Activated CD4-positive, alpha-beta T cell treated with anti-CD3 and anti-CD28 coated beads for 36 hours (primary cell): ENCODE measurements around the gene LAMA2. TPM values are rescaled to one million over a fixed set of nuclear protein-coding genes. Genes with fewer than 3 reads are reported as not detected.

Source experiments
- ATAC-seq: fragments of 200-7000 bp; cut with Tn5 transposase; one replicate; pipeline ENCODE4 v1.10.0; 2021; ENCODE audit warnings: mild to moderate bottlenecking, moderate library complexity
- CTCF ChIA-PET: fragments of 350-600 bp; sonication (Branson Sonifier 250); formaldehyde crosslinking; loops from one replicate; lab custom pipeline; 2021; ENCODE audit warnings: antibody characterized with exemption; lab: Charles Lee
- POLR2A ChIA-PET: fragments of 350-600 bp; sonication (Branson Sonifier 250); formaldehyde crosslinking; loops from one replicate; lab custom pipeline; 2021; ENCODE audit warnings: antibody characterized with exemption, inconsistent platforms; lab: Charles Lee
- DNase-seq: peaks from one replicate; pipeline ENCODE4 v3.0.0-alpha.2; 2020
- H3K27ac Mint-ChIP-seq: one replicate; pipeline ENCODE4 v1.8.0; 2021; ENCODE audit warnings: mixed read lengths
- H3K27me3 Mint-ChIP-seq: one replicate; pipeline ENCODE4 v1.8.0; 2021; ENCODE audit warnings: mixed read lengths
- H3K36me3 Mint-ChIP-seq: one replicate; pipeline ENCODE4 v1.8.0; 2021; ENCODE audit warnings: low read depth, mixed read lengths
- H3K4me1 Mint-ChIP-seq: one replicate; pipeline ENCODE4 v1.8.0; 2021; ENCODE audit warnings: mixed read lengths
- H3K4me3 Mint-ChIP-seq: one replicate; pipeline ENCODE4 v1.8.0; 2021; ENCODE audit warnings: mild to moderate bottlenecking, moderate library complexity, mixed read lengths
- H3K9me3 Mint-ChIP-seq: one replicate; pipeline ENCODE4 v1.8.0; 2021; ENCODE audit warnings: low read depth, mixed read lengths
- intact Hi-C, 2 experiments: fragments of 100-400 bp; cut with DNase I in 1 of 2; cut with micrococcal nuclease in 1 of 2; formaldehyde crosslinking; loops; one replicate each; pipeline versions ENCODE4 v1.14.2 to v1.15.1; 2022 to 2024; cut with DNase I, micrococcal nuclease
- total RNA-seq, 2 experiments: library from RNA; stranded (reverse); gene quantifications; one replicate each; pipeline ENCODE4 v1.2.3, GENCODE V29; 2021

Gene LAMA2
- total RNA-seq, 2 experiments from 2014 or later = 0.65 to 0.80 TPM

DNA sequence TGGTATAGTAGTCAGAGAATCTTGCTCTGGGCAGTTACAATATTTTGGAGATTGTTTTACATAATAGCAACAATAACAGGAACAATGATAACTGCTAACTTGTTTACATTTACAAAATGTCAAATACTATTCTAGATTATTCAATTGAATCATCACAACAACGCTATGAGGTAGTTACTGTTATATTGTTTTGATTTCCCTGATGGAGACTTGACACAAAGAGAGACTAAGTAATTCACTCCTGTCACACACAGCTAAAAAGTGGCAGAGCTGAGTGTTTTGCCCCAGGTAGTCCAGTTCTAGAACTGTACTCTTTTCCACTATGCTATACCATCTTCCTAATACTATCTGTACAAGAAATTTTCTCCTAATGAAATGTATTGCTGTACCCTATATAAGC lies 356.1 kb downstream of the LAMA2 start:
- DNase-seq (no peak), ATAC-seq (no peak)
- no peaks in the 10 kb centered on the region for H3K36me3 Mint-ChIP-seq
- H3K4me3 Mint-ChIP-seq = no peak overlapping the region
- intact Hi-C loops = no loop called here
- H3K4me1 Mint-ChIP-seq = no peaks in the 10 kb centered on the region
- H3K27ac Mint-ChIP-seq = no peak overlapping the region
- CTCF ChIA-PET = interaction anchor here (1.1 kb wide), 1 partner anchor 513 kb away, joined by 3 read pairs; no protein-coding TSS in a partner anchor
- POLR2A ChIA-PET = no interaction called here
- H3K27me3 Mint-ChIP-seq = peaks cover 7% of the 10 kb centered on the region
- H3K9me3 Mint-ChIP-seq = no peaks in the 10 kb centered on the region

DNA sequence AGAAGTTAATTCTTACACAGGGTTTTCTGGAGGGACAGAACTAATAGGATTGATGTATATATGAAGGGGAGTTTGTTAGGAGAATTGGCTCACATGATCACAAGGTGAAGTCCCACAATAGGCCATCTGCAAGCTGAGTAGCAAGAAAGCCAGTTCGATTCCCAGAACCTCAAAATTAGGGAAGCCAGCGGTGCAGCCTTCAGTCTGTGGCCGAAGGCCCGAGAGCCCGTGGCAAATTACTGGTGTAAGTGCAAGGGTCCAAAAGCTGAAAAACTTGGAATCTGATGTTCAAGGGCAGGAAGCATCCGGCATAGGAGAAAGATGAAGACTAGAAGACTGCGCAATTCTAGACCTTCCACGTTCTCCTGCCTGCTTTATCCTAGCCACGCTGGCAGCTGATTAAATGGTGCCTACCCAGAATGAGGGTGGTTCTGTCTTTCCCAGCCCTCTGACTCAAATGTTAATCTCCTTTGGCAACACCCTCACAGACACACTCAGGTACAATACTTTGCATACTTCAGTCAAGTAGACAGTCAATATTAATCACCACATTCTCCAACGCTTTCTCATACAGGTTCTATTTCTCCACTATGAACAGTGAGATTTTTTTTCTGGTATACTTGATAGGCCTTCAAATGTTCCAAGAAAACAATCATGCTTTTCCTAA lies 357.0 kb downstream of the LAMA2 start:
- Mint-ChIP-seq H3K4me1 (no peaks in the 10 kb centered on the region), H3K36me3 (no peaks in the 10 kb centered on the region), H3K4me3 (no peak overlapping the region), H3K27me3 (peaks cover 7% of the 10 kb centered on the region), H3K9me3 (no peaks in the 10 kb centered on the region), H3K27ac (no peak overlapping the region)
- intact Hi-C loops = no loop called here
- DNase-seq (no peak), ATAC-seq (no peak)
- POLR2A ChIA-PET = no interaction called here
- CTCF ChIA-PET = interaction anchor here (0.8 to 1.1 kb wide), 2 partner anchors 14 to 514 kb away, joined by 3 read pairs; no protein-coding TSS in a partner anchor

DNA sequence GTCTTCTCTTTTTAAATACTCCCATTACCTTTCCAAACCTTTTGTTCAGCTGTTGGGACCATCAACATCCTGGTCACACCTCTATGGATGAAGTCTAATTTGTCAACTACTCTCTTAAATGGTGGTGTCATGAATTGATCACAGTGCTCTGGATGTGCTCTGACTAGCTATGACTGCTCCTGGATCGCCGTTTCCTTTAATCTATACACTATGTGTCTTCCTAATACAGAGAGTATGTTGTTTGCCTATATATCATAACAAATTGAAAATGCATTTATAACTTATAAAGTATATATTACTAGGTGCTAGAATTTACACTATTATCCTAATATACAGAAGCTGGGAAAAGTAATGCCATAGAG lies 357.5 kb downstream of the LAMA2 start:
- POLR2A ChIA-PET = no interaction called here
- no peak overlapping the region for H3K27ac Mint-ChIP-seq
- CTCF ChIA-PET = interaction anchor here (0.8 kb wide), 1 partner anchor 14 kb away, joined by 3 read pairs; no protein-coding TSS in a partner anchor
- H3K4me1 Mint-ChIP-seq = no peaks in the 10 kb centered on the region
- ATAC-seq = no peak
- no peak overlapping the region for H3K4me3 Mint-ChIP-seq
- intact Hi-C loops = no loop called here
- no peak for DNase-seq
- H3K27me3 Mint-ChIP-seq = peaks cover 7% of the 10 kb centered on the region
- H3K9me3 Mint-ChIP-seq = no peaks in the 10 kb centered on the region
- no peaks in the 10 kb centered on the region for H3K36me3 Mint-ChIP-seq

DNA sequence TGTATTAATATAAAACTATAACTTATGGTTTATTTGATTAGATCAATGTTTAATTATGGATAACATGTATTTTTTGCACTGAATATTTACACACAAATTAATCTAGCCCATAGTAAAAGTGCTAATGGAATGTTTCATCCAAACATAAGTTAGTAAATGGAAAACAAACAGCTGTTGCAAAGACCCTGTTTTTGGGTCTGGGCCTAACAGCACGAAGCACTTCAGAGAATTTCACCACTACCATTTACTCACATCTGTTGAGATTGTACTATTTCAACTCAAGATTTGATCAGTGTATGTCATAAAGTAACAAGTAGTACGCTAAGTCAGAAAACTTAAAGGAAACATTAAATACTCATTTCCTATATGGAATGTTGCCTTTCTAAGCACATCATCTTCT lies 359.6 kb downstream of the LAMA2 start:
- no peaks in the 10 kb centered on the region for H3K36me3 Mint-ChIP-seq

DNA sequence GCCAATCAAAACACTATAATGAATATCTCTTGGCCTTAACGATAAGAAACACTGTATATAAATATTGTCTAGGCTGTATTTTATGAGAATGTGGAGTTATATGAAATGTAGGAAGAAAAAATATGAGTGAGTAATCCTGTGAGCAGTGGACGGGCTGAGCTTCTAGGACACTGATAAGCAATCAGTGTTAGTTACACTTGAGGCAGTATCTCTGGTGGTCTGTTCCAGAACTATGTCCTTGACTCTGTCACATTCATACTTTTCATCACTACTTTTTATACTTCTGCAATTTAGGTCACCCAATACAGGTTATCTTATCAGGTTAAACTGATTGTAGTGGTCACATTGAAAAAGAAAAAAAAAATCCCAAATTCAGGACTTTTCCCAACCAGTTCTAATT lies 360.4 kb downstream of the LAMA2 start:
- no peak overlapping the region for H3K27ac Mint-ChIP-seq
- no peak for DNase-seq
- POLR2A ChIA-PET = no interaction called here
- no peaks in the 10 kb centered on the region for H3K4me1 Mint-ChIP-seq
- intact Hi-C loops = no loop called here
- no peaks in the 10 kb centered on the region for H3K9me3 Mint-ChIP-seq
- CTCF ChIA-PET = interaction anchor here (0.6 to 1.8 kb wide), 3 partner anchors 9 to 27 kb away, joined by 3 to 5 read pairs (median 4); no protein-coding TSS in a partner anchor
- no peaks in the 10 kb centered on the region for H3K36me3 Mint-ChIP-seq
- no peak overlapping the region for H3K4me3 Mint-ChIP-seq
- no peak for ATAC-seq
- H3K27me3 Mint-ChIP-seq = peaks cover 6% of the 10 kb centered on the region

More for the DNA sequence above, 359.6 kb downstream of the LAMA2 start:
- ATAC-seq = no peak
- Mint-ChIP-seq H3K27me3 (peaks cover 9% of the 10 kb centered on the region), H3K27ac (no peak overlapping the region), H3K9me3 (no peaks in the 10 kb centered on the region), H3K4me1 (no peaks in the 10 kb centered on the region), H3K4me3 (no peak overlapping the region)
- POLR2A ChIA-PET = no interaction called here
- intact Hi-C loops = no loop called here
- no peak for DNase-seq
- CTCF ChIA-PET = interaction anchor here (1.8 kb wide), 1 partner anchor 10 kb away, joined by 4 read pairs; no protein-coding TSS in a partner anchor

DNA sequence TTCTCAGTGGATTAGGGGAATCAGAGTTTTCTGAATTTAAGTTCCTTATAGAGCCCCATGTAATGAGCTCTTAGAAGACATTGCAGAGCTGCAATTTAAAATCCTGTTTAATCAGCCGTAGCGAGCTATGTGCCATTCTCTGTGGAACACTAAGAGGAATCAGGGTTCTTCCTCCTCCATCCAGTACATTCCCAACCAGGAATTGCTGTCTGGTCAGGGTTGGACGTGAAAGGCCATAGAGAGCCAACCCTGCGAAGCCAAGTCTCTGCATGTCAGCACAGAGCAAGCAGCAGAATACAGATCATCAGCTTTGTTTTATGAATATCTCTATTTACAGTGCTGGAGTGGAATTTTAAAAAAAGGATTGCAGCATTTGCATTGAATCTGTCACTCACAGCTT lies 366.0 kb downstream of the LAMA2 start:
- H3K36me3 Mint-ChIP-seq = no peaks in the 10 kb centered on the region
- H3K9me3 Mint-ChIP-seq = no peaks in the 10 kb centered on the region
- DNase-seq = no peak
- no peak overlapping the region for H3K4me3 Mint-ChIP-seq
- ATAC-seq = no peak
- POLR2A ChIA-PET = no interaction called here
- intact Hi-C loops = no loop called here
- peaks cover 17% of the 10 kb centered on the region for H3K4me1 Mint-ChIP-seq
- peaks cover 8% of the 10 kb centered on the region for H3K27me3 Mint-ChIP-seq
- no peak overlapping the region for H3K27ac Mint-ChIP-seq
- CTCF ChIA-PET = interaction anchor here (0.8 to 1.4 kb wide), 3 partner anchors 28 to 641 kb away, joined by 3 read pairs; no protein-coding TSS in a partner anchor

DNA sequence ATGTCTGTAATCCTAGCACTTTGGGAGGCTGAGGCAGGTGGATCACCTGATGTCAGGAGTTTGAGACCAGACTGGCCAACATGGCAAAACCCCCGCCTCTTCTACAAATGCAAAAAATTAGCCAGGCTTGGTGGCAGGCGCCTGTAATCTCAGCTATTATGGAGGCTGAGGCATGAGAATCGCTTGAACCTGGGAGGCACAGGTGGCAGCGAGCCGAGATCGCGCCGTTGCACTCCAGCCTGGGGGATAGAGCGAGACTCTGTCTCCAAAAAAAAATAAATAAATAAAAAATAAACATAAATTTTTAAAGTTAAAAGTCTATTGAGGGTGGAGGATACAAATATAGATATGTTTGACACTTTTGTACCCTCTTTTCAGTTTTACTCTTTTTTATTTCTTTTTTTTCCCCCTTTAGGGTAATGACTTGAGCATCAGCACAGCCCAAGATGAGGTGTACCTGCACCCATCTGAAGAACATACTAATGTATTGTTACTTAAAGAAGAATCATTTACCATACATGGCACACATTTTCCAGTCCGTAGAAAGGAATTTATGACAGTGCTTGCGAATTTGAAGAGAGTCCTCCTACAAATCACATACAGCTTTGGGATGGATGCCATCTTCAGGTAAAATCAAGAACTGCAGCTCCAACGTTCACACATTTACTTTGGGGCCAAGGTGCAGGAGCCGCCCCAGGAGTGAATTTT lies 368.9 kb downstream of the LAMA2 start:
- Mint-ChIP-seq H3K36me3 (no peaks in the 10 kb centered on the region), H3K9me3 (no peaks in the 10 kb centered on the region), H3K27ac (no peak overlapping the region), H3K4me3 (no peak overlapping the region), H3K4me1 (peaks cover 17% of the 10 kb centered on the region), H3K27me3 (peaks cover 7% of the 10 kb centered on the region)
- peak; percentile 82 for ATAC-seq
- peak; percentile 71 for DNase-seq
- CTCF ChIA-PET = interaction anchor here (0.7 to 3.2 kb wide), 10 partner anchors 8 to 824 kb away, joined by 3 to 13 read pairs (median 4); no protein-coding TSS in a partner anchor
- intact Hi-C loops = loop anchor here (1.0 to 10.0 kb wide), 8 partner anchors 113 to 1515 kb away; no protein-coding TSS in a partner anchor
- POLR2A ChIA-PET = no interaction called here

DNA sequence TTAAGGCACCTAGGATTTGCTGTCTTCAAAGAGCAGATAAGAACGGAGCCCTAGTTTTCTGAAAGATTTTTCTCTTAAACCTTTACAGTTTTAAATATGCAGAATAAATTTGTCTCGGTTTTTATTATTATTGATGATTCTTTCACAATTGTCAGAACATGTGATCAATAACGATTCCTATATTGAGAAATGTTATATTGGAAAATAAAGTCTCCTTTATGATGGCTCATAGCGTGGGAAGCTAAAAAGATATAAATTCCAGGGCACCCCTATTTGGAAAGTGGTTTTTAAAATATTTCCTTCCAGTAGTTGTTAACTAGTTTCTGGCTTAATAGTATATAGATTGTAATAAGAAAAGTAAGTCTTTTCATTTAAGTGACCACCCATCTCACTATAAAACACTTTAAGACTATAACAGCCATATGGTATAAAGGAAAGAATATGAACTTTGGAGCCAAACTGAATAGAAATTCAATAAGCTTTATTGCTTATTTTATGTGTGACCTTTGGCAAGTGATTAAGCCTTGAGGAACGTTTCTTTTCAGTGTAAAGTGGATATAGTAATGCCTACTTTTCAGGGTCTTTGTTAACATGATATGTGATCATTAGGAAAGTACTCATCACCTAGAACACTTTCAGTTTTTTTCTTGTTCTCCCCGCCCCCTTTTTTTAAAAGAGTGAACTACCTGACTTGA lies 369.6 kb downstream of the LAMA2 start:
- ChIA-PET POLR2A (no interaction called here), CTCF (interaction anchor here (0.7 to 3.2 kb wide), 9 partner anchors 8 to 445 kb away, joined by 3 to 13 read pairs (median 4); no protein-coding TSS in a partner anchor)
- no peaks in the 10 kb centered on the region for H3K36me3 Mint-ChIP-seq
- intact Hi-C loops = loop anchor here (1.0 to 10.0 kb wide), 8 partner anchors 112 to 1515 kb away; no protein-coding TSS in a partner anchor
- DNase-seq = no peak
- ATAC-seq = no peak
- peaks cover 6% of the 10 kb centered on the region for H3K27me3 Mint-ChIP-seq
- no peak overlapping the region for H3K4me3 Mint-ChIP-seq
- H3K4me1 Mint-ChIP-seq = peaks cover 17% of the 10 kb centered on the region
- H3K27ac Mint-ChIP-seq = no peak overlapping the region
- no peaks in the 10 kb centered on the region for H3K9me3 Mint-ChIP-seq

DNA sequence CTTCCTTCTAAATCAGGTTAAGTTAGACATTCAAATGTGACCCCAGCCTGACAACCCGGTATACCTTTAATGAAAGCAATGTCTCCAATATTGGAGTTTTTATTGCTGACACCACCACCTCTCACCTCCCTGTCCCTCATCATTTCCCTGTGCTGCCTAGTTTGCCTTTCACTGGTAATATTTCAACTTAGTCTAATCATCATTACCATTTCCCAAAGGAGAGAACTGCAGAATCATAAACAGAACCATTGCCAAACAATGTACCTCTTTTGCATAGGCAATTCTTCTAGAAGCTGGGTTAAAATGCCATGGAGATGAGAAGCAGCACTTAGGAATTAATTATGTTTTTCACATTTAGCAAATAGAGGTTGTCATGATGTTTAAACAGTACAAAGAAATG lies 370.3 kb downstream of the LAMA2 start:
- Mint-ChIP-seq H3K4me1 (peaks cover 17% of the 10 kb centered on the region), H3K4me3 (no peak overlapping the region), H3K36me3 (no peaks in the 10 kb centered on the region), H3K27ac (no peak overlapping the region), H3K9me3 (no peaks in the 10 kb centered on the region), H3K27me3 (peaks cover 6% of the 10 kb centered on the region)
- CTCF ChIA-PET = interaction anchor here (1.2 to 3.2 kb wide), 5 partner anchors 8 to 117 kb away, joined by 3 to 13 read pairs (median 4); no protein-coding TSS in a partner anchor
- intact Hi-C loops = loop anchor here (2.0 to 10.0 kb wide), 6 partner anchors 112 to 1516 kb away; no protein-coding TSS in a partner anchor
- POLR2A ChIA-PET = no interaction called here
- DNase-seq (no peak), ATAC-seq (no peak)

DNA sequence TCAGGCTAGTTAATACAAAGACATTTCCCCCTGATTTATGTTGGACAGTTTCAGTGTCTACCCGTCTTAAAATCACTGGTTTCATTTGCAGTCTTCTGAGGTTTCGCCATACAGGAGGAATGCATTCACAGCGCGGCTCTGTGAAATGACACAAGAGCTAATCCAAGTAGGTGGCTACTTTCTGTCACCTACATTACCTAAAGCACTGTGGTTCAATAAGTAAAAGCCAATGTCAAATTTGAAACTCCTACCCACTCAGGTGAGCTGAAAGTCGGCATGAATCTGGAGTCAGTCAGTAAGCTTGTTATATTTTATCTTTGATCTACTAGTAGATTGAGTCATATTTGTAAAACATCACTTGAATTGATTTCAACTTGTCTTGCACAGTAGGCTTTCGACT lies 370.8 kb downstream of the LAMA2 start:
- Mint-ChIP-seq H3K4me1 (peaks cover 17% of the 10 kb centered on the region), H3K36me3 (no peaks in the 10 kb centered on the region), H3K27ac (no peak overlapping the region), H3K27me3 (peaks cover 6% of the 10 kb centered on the region), H3K4me3 (no peak overlapping the region), H3K9me3 (no peaks in the 10 kb centered on the region)
- ChIA-PET POLR2A (interaction anchor here (0.7 kb wide), 1 partner anchor 357 kb away, joined by 3 read pairs; no protein-coding TSS in a partner anchor), CTCF (interaction anchor here (0.7 to 3.2 kb wide), 5 partner anchors 10 to 446 kb away, joined by 3 to 13 read pairs (median 4); no protein-coding TSS in a partner anchor)
- ATAC-seq = peak; percentile 65
- peak; percentile 24 for DNase-seq
- intact Hi-C loops = loop anchor here (2.0 to 10.0 kb wide), 6 partner anchors 111 to 1516 kb away; no protein-coding TSS in a partner anchor

DNA sequence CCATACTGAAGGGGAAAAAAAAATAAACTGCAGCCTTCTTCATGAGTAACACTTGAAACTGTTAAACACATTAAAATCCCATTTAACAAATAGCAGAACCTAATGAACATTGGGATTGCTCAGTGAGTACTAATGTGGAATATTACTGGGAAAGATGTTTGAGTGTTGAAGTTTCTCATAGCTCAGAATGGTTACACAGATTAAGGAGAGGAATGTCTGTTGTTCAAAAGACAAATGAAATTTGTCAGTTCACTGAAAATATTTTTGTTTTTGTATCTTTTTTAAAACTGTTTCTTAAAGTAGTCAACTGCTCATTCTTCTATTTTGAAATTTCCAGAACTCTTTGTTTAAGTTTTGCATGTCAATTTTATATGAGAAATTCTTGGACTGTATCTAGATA lies 374.3 kb downstream of the LAMA2 start:
- intact Hi-C loops = loop anchor here in 1 of 2 experiments (10.0 kb wide), 1 partner anchor 108 kb away; no protein-coding TSS in a partner anchor

More for the DNA sequence above, 374.3 kb downstream of the LAMA2 start:
- Mint-ChIP-seq H3K27ac (no peak overlapping the region), H3K4me1 (peaks cover 14% of the 10 kb centered on the region), H3K27me3 (peaks cover 3% of the 10 kb centered on the region), H3K4me3 (no peak overlapping the region), H3K36me3 (no peaks in the 10 kb centered on the region), H3K9me3 (no peaks in the 10 kb centered on the region)
- ATAC-seq = no peak
- ChIA-PET POLR2A (no interaction called here), CTCF (no interaction called here)
- no peak for DNase-seq
